Smooth muscle cell (in vitro differentiated cells): ENCODE results near the gene CHSY3. TPM values are rescaled to one million over a fixed set of nuclear protein-coding genes. Genes with fewer than 3 reads are reported as not detected.

Experiments used
- DNase-seq: peaks from one replicate; lab custom pipeline; 2025; ENCODE audit not compliant: unreplicated experiment; lab: John Stamatoyannopoulos, UW
- H2AFZ ChIP-seq: fragments of 200-600 bp; sonication (generic); 2 replicates; pipeline ENCODE4 v1.6.0; 2016; ENCODE audit warnings: antibody characterized with exemption, low read depth, mild to moderate bottlenecking
- H3F3A ChIP-seq: fragments of 200-600 bp; sonication (generic); 2 replicates; pipeline ENCODE4 v1.6.0; 2017; ENCODE audit warnings: antibody characterized with exemption, low read depth
- H3K27ac ChIP-seq: fragments of 200-600 bp; sonication (generic); 2 replicates; pipeline ENCODE4 v1.5.1; 2016; ENCODE audit warnings: low read depth, mild to moderate bottlenecking
- H3K27me3 ChIP-seq: fragments of 200-600 bp; sonication (generic); 2 replicates; pipeline ENCODE4 v1.6.1; 2016; ENCODE audit warnings: low read depth, mild to moderate bottlenecking
- H3K36me3 ChIP-seq: fragments of 200-600 bp; sonication (generic); 2 replicates; pipeline ENCODE4 v1.5.1; 2016; ENCODE audit warnings: low read depth
- H3K4me1 ChIP-seq: fragments of 200-600 bp; sonication (generic); 2 replicates; pipeline ENCODE4 v1.5.1; 2016; ENCODE audit warnings: low read depth
- H3K4me2 ChIP-seq: fragments of 200-600 bp; sonication (generic); 2 replicates; pipeline ENCODE4 v1.6.0; 2016; ENCODE audit warnings: mild to moderate bottlenecking
- H3K4me3 ChIP-seq: fragments of 200-600 bp; sonication (generic); 2 replicates; pipeline ENCODE4 v1.5.1; 2016; ENCODE audit warnings: mild to moderate bottlenecking
- H3K79me2 ChIP-seq: fragments of 200-600 bp; sonication (generic); 2 replicates; pipeline ENCODE4 v1.6.0; 2016; ENCODE audit warnings: low read depth, mild to moderate bottlenecking
- H3K9ac ChIP-seq: fragments of 200-600 bp; sonication (generic); 2 replicates; pipeline ENCODE4 v1.6.0; 2016; ENCODE audit warnings: low read depth
- H3K9me3 ChIP-seq: fragments of 200-600 bp; sonication (generic); replicated peaks from 2 replicates; pipeline ENCODE4 v1.5.1; 2016; ENCODE audit warnings: low read depth
- H4K20me1 ChIP-seq: fragments of 200-600 bp; sonication (generic); 2 replicates; pipeline ENCODE4 v1.6.0; 2016; ENCODE audit warnings: low read depth
- WGBS: methylation state at CpG from one replicate; pipeline ENCODE4 v1.1.7; 2016; ENCODE audit warnings: low lambda C conversion rate; 5-methylcytosine and 5-hydroxymethylcytosine counted together
- polyA plus RNA-seq: library from polyadenylated mRNA; unstranded; fragments of >200 nt; fragmentation: Nextera tagmentation; extraction: Ambion mirVana; gene quantifications from 2 replicates; pipeline ENCODE4 v1.2.1, GENCODE V29; 2016
- total RNA-seq: library from RNA; depleted of rRNA; stranded (reverse); fragments of >200 nt; gene quantifications from 2 replicates; pipeline ENCODE4 v1.2.3, GENCODE V29; 2014
- TF ChIP-seq, protein P1 (sequence below): fragments of 200-600 bp; sonication (generic); IDR thresholded peaks from 2 replicates; pipeline ENCODE4 v1.5.1; 2017; ENCODE audit warnings: borderline replicate concordance, mild to moderate bottlenecking, antibody characterized with exemption; ENCODE audit not compliant: insufficient read depth, poor library complexity, severe bottlenecking

CHSY3 gene
- total and polyA plus RNA-seq, 2 experiments from 2014 or later: 12.7 to 15.6 TPM

DNA sequence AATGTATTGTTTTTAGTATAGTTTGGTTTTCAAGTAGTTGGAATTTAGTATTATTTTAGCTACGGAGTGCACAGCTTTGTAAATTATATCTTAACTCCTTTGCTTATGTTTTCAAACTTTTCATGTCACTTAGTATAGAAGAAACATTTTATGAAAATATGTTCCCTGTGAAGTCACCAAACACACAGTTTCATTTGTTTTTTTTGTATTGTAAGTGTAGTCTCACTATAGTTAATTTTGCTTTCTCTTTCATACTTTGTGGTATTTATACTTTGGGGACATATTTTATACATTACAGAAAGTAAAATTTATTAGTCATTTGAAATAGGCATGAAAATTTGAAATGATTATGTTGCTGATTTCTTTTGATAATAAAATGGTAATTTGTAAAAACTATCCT, 5.0 kb downstream of the CHSY3 start:
- 92% methylated on average over 1 of the region's 1 CpG for WGBS
- no peaks in the 10 kb centered on the region for H3K9me3 ChIP-seq
- H3K36me3 ChIP-seq: no peaks in the 10 kb centered on the region
- H3K4me3 ChIP-seq: no peak overlapping the region
- no peak overlapping the region for H3K4me2 ChIP-seq
- no peak for DNase-seq
- H3K4me1 ChIP-seq: peaks cover 7% of the 10 kb centered on the region
- H3K79me2 ChIP-seq: peaks cover 24% of the 10 kb centered on the region
- H3K27ac ChIP-seq: no peak overlapping the region
- H3K27me3 ChIP-seq: no peaks in the 10 kb centered on the region
- TF ChIP-seq, protein P1, sequence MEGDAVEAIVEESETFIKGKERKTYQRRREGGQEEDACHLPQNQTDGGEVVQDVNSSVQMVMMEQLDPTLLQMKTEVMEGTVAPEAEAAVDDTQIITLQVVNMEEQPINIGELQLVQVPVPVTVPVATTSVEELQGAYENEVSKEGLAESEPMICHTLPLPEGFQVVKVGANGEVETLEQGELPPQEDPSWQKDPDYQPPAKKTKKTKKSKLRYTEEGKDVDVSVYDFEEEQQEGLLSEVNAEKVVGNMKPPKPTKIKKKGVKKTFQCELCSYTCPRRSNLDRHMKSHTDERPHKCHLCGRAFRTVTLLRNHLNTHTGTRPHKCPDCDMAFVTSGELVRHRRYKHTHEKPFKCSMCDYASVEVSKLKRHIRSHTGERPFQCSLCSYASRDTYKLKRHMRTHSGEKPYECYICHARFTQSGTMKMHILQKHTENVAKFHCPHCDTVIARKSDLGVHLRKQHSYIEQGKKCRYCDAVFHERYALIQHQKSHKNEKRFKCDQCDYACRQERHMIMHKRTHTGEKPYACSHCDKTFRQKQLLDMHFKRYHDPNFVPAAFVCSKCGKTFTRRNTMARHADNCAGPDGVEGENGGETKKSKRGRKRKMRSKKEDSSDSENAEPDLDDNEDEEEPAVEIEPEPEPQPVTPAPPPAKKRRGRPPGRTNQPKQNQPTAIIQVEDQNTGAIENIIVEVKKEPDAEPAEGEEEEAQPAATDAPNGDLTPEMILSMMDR: no peak
- no peaks in the 10 kb centered on the region for H3F3A ChIP-seq
- H3K9ac ChIP-seq: no peak overlapping the region
- H4K20me1 ChIP-seq: peaks cover 13% of the 10 kb centered on the region
- H2AFZ ChIP-seq: no peak overlapping the region

DNA sequence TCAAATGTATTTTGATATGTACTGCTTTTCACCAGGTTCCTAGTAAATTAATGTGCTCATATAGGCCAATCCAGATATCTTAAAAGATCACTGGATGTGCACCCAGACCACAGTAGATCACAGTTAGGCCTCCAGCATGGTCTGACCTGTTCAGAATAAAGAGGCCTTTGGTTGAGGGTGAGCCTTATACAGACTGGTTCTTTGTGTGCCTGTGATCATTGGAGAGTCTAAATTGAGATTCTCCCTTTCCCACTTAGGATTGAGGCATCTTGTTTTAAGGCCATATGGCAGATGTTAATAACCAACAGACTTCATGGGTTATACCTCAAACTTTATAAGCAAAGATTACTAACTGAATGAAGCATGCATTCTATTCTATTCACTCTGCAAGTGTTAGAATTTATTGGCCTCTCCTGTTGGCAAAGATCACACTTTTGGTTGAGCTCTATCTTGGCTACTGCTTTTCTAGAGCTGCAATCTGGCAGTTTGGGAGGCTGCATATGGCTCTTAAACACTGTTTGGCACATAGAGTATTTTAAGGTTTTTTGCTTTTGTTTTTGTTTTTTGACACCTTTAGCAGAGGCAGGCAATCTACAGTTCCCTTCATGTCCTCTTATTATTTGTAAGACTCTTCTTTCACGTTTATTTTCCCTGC, 8.5 kb downstream of the CHSY3 start:
- Histone ChIP-seq H3K27ac (no peak overlapping the region), H3K36me3 (peaks cover 1% of the 10 kb centered on the region), H3K9ac (no peak overlapping the region), H3F3A (no peaks in the 10 kb centered on the region), H4K20me1 (peaks cover 6% of the 10 kb centered on the region), H3K4me1 (no peaks in the 10 kb centered on the region), H3K4me2 (no peak overlapping the region), H3K27me3 (no peaks in the 10 kb centered on the region), H3K9me3 (no peaks in the 10 kb centered on the region), H3K4me3 (no peak overlapping the region), H3K79me2 (peaks cover 13% of the 10 kb centered on the region), H2AFZ (no peak overlapping the region)
- no peak for DNase-seq
- WGBS: 94% methylated on average over 1 of the region's 1 CpG
- TF ChIP-seq, protein P1: no peak

DNA sequence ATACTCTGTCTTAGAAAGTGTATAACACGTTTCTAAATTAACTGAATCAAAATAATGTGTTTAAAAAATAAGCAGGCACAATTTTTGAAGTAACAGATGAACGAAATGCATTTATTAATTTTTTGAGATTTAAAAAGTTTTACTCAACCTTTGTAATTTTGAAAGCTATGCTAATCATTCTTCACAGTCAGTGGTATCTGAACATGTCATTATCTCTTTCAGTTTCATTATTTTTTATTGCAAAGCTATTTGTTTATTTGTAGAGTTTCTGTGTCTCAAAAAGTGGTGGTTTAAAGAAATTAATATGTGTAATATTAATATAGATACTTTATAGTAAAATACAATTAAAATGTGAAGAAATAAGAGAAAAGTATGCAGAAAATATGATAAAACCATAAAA, 11.2 kb downstream of the CHSY3 start:
- Histone ChIP-seq H3K4me1 (no peaks in the 10 kb centered on the region), H3K27ac (no peak overlapping the region), H3K36me3 (peaks cover 3% of the 10 kb centered on the region), H3K4me2 (no peak overlapping the region), H3F3A (no peaks in the 10 kb centered on the region), H3K79me2 (peaks cover 6% of the 10 kb centered on the region), H3K9ac (no peak overlapping the region), H2AFZ (no peak overlapping the region), H3K4me3 (no peak overlapping the region), H3K27me3 (no peaks in the 10 kb centered on the region), H4K20me1 (no peaks in the 10 kb centered on the region), H3K9me3 (no peaks in the 10 kb centered on the region)
- TF ChIP-seq, protein P1: no peak
- 84% methylated on average over 2 of the region's 2 CpGs for WGBS
- no peak for DNase-seq

DNA sequence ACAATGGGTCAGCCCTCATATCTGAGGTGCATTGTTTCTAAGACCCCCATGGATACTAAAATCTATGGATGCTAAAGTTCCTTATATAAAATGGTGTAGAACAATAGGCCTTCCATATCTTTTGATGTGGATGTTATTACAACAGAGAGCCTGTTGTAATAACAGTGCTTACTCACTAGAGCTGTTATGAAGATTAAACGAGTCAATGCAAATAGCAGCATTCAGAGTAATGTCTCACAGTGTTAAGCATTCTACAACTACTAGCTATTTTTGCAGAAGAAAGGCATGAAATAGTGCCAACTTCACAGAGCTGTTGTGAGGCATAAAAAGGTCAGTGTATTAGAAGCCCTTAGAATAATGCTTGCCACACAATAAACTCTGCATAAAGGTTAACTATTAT, 13.0 kb downstream of the CHSY3 start:
- peaks cover 3% of the 10 kb centered on the region for H3K36me3 ChIP-seq
- no peak overlapping the region for H3K4me3 ChIP-seq
- no peaks in the 10 kb centered on the region for H3K27me3 ChIP-seq
- TF ChIP-seq, protein P1: no peak
- no peaks in the 10 kb centered on the region for H3K4me1 ChIP-seq
- H3K27ac ChIP-seq: no peak overlapping the region
- no peak overlapping the region for H3K9ac ChIP-seq
- no peaks in the 10 kb centered on the region for H3K79me2 ChIP-seq
- no peaks in the 10 kb centered on the region for H4K20me1 ChIP-seq
- H2AFZ ChIP-seq: no peak overlapping the region
- no peak for DNase-seq
- H3K4me2 ChIP-seq: no peak overlapping the region
- no peaks in the 10 kb centered on the region for H3F3A ChIP-seq
- no peaks in the 10 kb centered on the region for H3K9me3 ChIP-seq
- 86% methylated on average over 1 of the region's 1 CpG for WGBS
